ENCODE data around the gene CUBN.

- no peak for TF ChIP-seq CTCF (IDR thresholded peaks at IDR 0.05)
- no peak for TF ChIP-seq REST (IDR thresholded peaks at IDR 0.05; ENCODE audit: insufficient read depth in 1 of 2, low read depth in 2 of 2, low read length in 1 of 2)
- no peak for TF ChIP-seq TCF7L2 (IDR thresholded peaks at IDR 0.05; ENCODE audit: low read depth, low read length)
- no peak for TF ChIP-seq POLR2AphosphoS5 (IDR thresholded peaks at IDR 0.05; ENCODE audit: low read depth, low read length)
Observed at GRCh38 chr10:17154116-17154515, 24.5 kb upstream of the CUBN start.

All from Panc1 (cell line).